DND-41 (cell line): ENCODE results near the gene NMNAT2.

Experiments used
- EZH2 ChIP-seq: IDR thresholded peaks from 3 replicates; pipeline ENCODE4 v1.6.1; 2012; ENCODE audit warnings: borderline replicate concordance, low read depth, mild to moderate bottlenecking, moderate library complexity, low read length, inconsistent platforms; ENCODE audit not compliant: severe bottlenecking
- TF ChIP-seq, protein P1 (sequence below): IDR thresholded peaks from 2 replicates; pipeline ENCODE4 v1.5.1; 2012; ENCODE audit warnings: borderline replicate concordance, low read length, moderate library complexity, mild to moderate bottlenecking; ENCODE audit not compliant: poor library complexity, severe bottlenecking; ENCODE audit errors: extremely low read depth

DNA sequence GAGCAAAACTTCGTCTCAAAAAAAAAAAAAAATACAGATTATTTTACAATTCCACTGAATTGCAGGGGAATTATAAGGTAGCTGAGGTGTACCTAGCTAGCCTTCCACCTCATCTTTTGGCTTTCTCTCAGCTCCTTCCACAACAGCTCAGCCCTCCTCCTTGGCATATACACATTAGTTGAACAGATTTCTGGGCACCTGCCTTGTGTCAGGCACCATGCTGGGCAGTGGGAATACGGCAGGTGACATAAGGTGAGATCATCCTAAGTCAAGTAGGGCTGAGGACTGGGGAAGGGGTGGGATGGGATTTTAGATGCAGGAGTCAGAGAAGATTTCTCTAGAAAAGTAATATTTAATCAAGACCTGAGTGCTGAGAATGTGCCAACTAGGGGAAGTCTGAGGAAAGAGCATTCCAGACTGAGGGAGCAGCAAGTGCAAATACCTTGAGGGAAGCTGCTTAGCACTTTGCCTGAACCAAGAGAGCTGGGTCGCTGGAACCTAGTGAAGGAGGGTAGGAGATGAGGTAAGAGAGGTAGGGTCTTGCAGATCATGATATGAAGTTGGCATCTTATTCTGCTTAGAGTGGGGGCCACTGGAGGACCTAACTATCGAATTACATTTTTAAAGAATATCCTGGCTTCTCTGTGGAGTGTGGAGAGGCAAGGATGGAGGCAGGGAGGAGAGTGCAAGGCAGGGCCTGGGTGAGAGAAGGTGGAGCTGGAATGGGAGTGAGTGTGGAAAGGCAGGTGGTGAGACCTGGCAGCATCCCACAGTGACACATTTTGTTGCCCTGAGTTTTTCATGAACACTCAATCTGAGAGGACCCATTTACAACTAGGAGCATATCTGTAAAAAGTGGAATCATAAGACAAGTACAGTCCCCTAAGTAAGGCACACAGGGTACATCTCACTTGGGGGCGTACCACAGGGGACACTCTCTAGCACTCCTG, 203.9 kb downstream of the NMNAT2 start:
- TF ChIP-seq, protein P1, sequence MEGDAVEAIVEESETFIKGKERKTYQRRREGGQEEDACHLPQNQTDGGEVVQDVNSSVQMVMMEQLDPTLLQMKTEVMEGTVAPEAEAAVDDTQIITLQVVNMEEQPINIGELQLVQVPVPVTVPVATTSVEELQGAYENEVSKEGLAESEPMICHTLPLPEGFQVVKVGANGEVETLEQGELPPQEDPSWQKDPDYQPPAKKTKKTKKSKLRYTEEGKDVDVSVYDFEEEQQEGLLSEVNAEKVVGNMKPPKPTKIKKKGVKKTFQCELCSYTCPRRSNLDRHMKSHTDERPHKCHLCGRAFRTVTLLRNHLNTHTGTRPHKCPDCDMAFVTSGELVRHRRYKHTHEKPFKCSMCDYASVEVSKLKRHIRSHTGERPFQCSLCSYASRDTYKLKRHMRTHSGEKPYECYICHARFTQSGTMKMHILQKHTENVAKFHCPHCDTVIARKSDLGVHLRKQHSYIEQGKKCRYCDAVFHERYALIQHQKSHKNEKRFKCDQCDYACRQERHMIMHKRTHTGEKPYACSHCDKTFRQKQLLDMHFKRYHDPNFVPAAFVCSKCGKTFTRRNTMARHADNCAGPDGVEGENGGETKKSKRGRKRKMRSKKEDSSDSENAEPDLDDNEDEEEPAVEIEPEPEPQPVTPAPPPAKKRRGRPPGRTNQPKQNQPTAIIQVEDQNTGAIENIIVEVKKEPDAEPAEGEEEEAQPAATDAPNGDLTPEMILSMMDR: no peak
- no peak for TF ChIP-seq EZH2
